HepG2 (cell line): Measurements from ENCODE around the gene WDR19. TPM values are rescaled to one million over a fixed set of nuclear protein-coding genes. Genes with fewer than 3 reads are reported as not detected.

Experiments used
- IRF2 ChIP-seq: IDR thresholded peaks from 2 replicates; pipeline ENCODE4 v1.6.1; 2018; ENCODE audit warnings: missing genetic modification reagents, missing compliant biosample characterization
- KAT7 ChIP-seq: IDR thresholded peaks from 2 replicates; pipeline ENCODE4 v1.6.1; 2018; ENCODE audit warnings: borderline replicate concordance, missing compliant biosample characterization
- RAD21 ChIP-seq: fragments of 450-650 bp; formaldehyde crosslinking; IDR thresholded peaks from 2 replicates; pipeline ENCODE4 v1.5.0; 2020; ENCODE audit warnings: mild to moderate bottlenecking
- THAP8 ChIP-seq: sonication (generic); formaldehyde crosslinking; IDR thresholded peaks from 2 replicates; pipeline ENCODE4 v1.5.1; 2020; ENCODE audit warnings: missing genetic modification reagents, mild to moderate bottlenecking, borderline replicate concordance
- ZNF543 ChIP-seq: sonication (generic); formaldehyde crosslinking; IDR thresholded peaks from 2 replicates; pipeline ENCODE4 v1.4.0; 2020; ENCODE audit warnings: mild to moderate bottlenecking, missing genetic modification reagents
- polyA plus RNA-seq, 8 experiments: library from polyadenylated mRNA; depleted of rRNA in 3 of 8; stranded (reverse) in 7 of 8; unstranded in 1 of 8; fragments of >200 nt; fragmentation: Illumina TruSeq in 4 of 8; extraction: Trizol in 4 of 8; gene quantifications; 2 replicates each; pipeline versions ENCODE4 v1.2.1 to v1.2.3, GENCODE V29; 2011 to 2016; ENCODE audit warnings: low read depth in 4 of 8, missing spikeins in 1 of 8, mixed read lengths in 1 of 8; ENCODE audit not compliant: insufficient read depth in 1 of 8
- total RNA-seq, 5 experiments: library from RNA; depleted of rRNA; stranded (reverse); fragments of >200 nt; fragmentation: Illumina TruSeq; extraction: Trizol; gene quantifications; 2 replicates each; pipeline ENCODE4 v1.2.3, GENCODE V29; 2016; ENCODE audit warnings: low read depth in 1 of 5
- TF ChIP-seq, protein P1 (sequence below), 2 experiments: fragments of 450-650 bp in 1 of 2; sonication (generic) in 1 of 2; formaldehyde crosslinking in 1 of 2; IDR thresholded peaks; 2 replicates each; pipeline versions ENCODE4 v1.6.1 to v1.8.0; 2016 to 2022; ENCODE audit warnings: antibody characterized with exemption in 1 of 2, mild to moderate bottlenecking in 1 of 2, missing genetic modification reagents in 1 of 2
- TF ChIP-seq, protein P2 (sequence below): sonication (generic); formaldehyde crosslinking; IDR thresholded peaks from 2 replicates; pipeline ENCODE4 v1.5.0; 2020; ENCODE audit warnings: missing genetic modification reagents, mild to moderate bottlenecking, borderline replicate concordance

WDR19 gene
- total and polyA plus RNA-seq, 2 of the 13 experiments (the other 11 are each of a cell fraction or from before 2014, with no cell fraction given) = 22.9 to 34.1 TPM

DNA sequence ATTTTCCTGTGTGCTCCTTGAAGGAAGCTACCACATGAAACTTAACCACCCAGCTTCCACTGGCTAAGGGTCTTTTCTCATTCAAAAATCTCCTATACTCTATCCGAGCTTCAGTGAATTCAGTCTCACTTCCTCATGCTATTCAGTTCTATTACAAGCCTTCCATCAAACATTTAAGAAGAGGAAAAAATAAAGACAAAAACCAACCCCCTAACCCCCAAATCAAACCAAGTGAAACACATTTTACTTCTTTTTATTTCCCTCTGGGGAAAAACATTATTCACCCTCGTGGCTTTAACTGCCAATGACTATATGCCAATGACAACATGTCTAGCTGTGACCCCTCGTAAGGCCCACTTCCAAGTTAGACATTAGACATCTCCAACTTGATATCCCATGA, 16.2 kb upstream of the WDR19 start (continued):
- TF ChIP-seq, protein P1, sequence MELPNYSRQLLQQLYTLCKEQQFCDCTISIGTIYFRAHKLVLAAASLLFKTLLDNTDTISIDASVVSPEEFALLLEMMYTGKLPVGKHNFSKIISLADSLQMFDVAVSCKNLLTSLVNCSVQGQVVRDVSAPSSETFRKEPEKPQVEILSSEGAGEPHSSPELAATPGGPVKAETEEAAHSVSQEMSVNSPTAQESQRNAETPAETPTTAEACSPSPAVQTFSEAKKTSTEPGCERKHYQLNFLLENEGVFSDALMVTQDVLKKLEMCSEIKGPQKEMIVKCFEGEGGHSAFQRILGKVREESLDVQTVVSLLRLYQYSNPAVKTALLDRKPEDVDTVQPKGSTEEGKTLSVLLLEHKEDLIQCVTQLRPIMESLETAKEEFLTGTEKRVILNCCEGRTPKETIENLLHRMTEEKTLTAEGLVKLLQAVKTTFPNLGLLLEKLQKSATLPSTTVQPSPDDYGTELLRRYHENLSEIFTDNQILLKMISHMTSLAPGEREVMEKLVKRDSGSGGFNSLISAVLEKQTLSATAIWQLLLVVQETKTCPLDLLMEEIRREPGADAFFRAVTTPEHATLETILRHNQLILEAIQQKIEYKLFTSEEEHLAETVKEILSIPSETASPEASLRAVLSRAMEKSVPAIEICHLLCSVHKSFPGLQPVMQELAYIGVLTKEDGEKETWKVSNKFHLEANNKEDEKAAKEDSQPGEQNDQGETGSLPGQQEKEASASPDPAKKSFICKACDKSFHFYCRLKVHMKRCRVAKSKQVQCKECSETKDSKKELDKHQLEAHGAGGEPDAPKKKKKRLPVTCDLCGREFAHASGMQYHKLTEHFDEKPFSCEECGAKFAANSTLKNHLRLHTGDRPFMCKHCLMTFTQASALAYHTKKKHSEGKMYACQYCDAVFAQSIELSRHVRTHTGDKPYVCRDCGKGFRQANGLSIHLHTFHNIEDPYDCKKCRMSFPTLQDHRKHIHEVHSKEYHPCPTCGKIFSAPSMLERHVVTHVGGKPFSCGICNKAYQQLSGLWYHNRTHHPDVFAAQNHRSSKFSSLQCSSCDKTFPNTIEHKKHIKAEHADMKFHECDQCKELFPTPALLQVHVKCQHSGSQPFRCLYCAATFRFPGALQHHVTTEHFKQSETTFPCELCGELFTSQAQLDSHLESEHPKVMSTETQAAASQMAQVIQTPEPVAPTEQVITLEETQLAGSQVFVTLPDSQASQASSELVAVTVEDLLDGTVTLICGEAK (IDR thresholded peaks at IDR 0.05) = no peak
- TF ChIP-seq, protein P1 (CRISPR knock-in tag; IDR thresholded peaks at IDR 0.05) = no peak
- TF ChIP-seq IRF2 (CRISPR knock-in tag) (no peak), ZNF543 (CRISPR knock-in tag) (no peak), RAD21 (CRISPR knock-in tag) (no peak), THAP8 (no peak), KAT7 (no peak)
- TF ChIP-seq, protein P2, sequence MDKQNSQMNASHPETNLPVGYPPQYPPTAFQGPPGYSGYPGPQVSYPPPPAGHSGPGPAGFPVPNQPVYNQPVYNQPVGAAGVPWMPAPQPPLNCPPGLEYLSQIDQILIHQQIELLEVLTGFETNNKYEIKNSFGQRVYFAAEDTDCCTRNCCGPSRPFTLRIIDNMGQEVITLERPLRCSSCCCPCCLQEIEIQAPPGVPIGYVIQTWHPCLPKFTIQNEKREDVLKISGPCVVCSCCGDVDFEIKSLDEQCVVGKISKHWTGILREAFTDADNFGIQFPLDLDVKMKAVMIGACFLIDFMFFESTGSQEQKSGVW (CRISPR knock-in tag) = no peak
